Body of pancreas (tissue), 4 donors: ENCODE measurements around the gene ZNF423. TPM values are rescaled to one million over a fixed set of nuclear protein-coding genes. Genes with fewer than 3 reads are reported as not detected.

Experiments
- ATAC-seq: fragments of 150-250 bp; one replicate; pipeline ENCODE4 v1.9.1; 2016
- DNase-seq, 4 donors: peaks; one replicate each; pipeline ENCODE4 v3.0.0-alpha.2; 2019
- H3K27ac ChIP-seq, 4 donors: fragments of 200-600 bp; sonication (generic); 1 replicate in 3 of 4; 2 replicates in 1 of 4; pipeline versions ENCODE4 v1.5.1 to v1.6.1; 2016 to 2019; ENCODE audit warnings: mild to moderate bottlenecking in 1 of 4, mixed read lengths in 1 of 4, moderate library complexity in 1 of 4
- H3K27me3 ChIP-seq, 2 donors: fragments of 200-600 bp; sonication (generic); one replicate each; pipeline ENCODE4 v1.6.0; 2016; ENCODE audit warnings: mild to moderate bottlenecking in 1 of 2
- H3K36me3 ChIP-seq, 2 donors: fragments of 200-600 bp; sonication (generic); replicated peaks in 1 of 2; 2 replicates each; pipeline ENCODE4 v1.5.1; 2016; ENCODE audit warnings: low read depth in 2 of 2; ENCODE audit not compliant: insufficient read depth in 1 of 2
- H3K4me1 ChIP-seq: fragments of 200-600 bp; sonication (generic); one replicate; pipeline ENCODE4 v1.6.0; 2016
- H3K4me3 ChIP-seq, 2 donors: fragments of 200-600 bp; sonication (generic); 1 replicate in 1 of 2; 2 replicates in 1 of 2; pipeline ENCODE4 v1.5.1; 2016 to 2019
- H3K9me3 ChIP-seq, 3 donors: fragments of 200-600 bp; sonication (generic); 1 replicate in 2 of 3; 2 replicates in 1 of 3; pipeline ENCODE4 v1.5.1; 2016
- CTCF ChIP-seq, 7 experiments: fragments of 450-650 bp in 4 of 7; fragments of 200-600 bp in 3 of 7; sonication (generic) in 3 of 7; IDR thresholded peaks; one replicate each; pipeline ENCODE4 v1.5.1; 2016 to 2019; ENCODE audit warnings: antibody characterized with exemption in 7 of 7
- POLR2A ChIP-seq, 3 donors: fragments of 450-650 bp; IDR thresholded peaks; one replicate each; pipeline ENCODE4 v1.6.1; 2016; ENCODE audit warnings: antibody characterized with exemption in 3 of 3, mild to moderate bottlenecking in 2 of 3
- WGBS, 2 donors: methylation state at CpG; one replicate each; pipeline ENCODE4 v1.1.5; 2017; 5-methylcytosine and 5-hydroxymethylcytosine counted together
- intact Hi-C: fragments of 100-400 bp; cut with DNase I; formaldehyde crosslinking; loops from one replicate; pipeline ENCODE4 v1.15.1; 2023
- total RNA-seq, 2 donors: library from RNA; depleted of rRNA; stranded (reverse); fragments of >200 nt; gene quantifications; one replicate each; pipeline ENCODE4 v1.1.0, GENCODE V29; 2016

ZNF423 gene
- total RNA-seq, 2 donors from 2014 or later, result 4.2 to 9.2 TPM

GRCh38 chr16:49846800-49847199, 9.1 kb downstream of the ZNF423 start:
- TF ChIP-seq POLR2A (IDR thresholded peaks at IDR 0.05) (no peak), CTCF (IDR thresholded peaks at IDR 0.05) (no peak)
- 82 to 96% methylated on average over 2 of the region's 2 CpGs for whole genome bisulfite sequencing, 2 donors
- no peaks in the 10 kb centered on the region for H3K9me3 ChIP-seq
- no peaks in the 10 kb centered on the region for H3K27me3 ChIP-seq
- intact Hi-C loops, result loop anchor here (10.0 kb wide), 1 partner anchor 92 kb away; no protein-coding TSS in a partner anchor
- H3K4me3 ChIP-seq, result no peak overlapping the region
- H3K36me3 ChIP-seq, result no peaks in the 10 kb centered on the region
- no peak overlapping the region for H3K27ac ChIP-seq
- peaks cover 7% of the 10 kb centered on the region for H3K4me1 ChIP-seq
- ATAC-seq (no peak), DNase-seq (no peak)

- intact Hi-C loops, result loop anchor here (10.0 kb wide), 1 partner anchor 90 kb away; no protein-coding TSS in a partner anchor
- H3K36me3 ChIP-seq, result no peaks in the 10 kb centered on the region
- H3K27ac ChIP-seq, result no peak overlapping the region
- no peaks in the 10 kb centered on the region for H3K4me1 ChIP-seq
- WGBS, 2 donors, result 79 to 84% methylated on average over 6 of the region's 6 CpGs
- TF ChIP-seq POLR2A (IDR thresholded peaks at IDR 0.05), result no peak
- no peak for TF ChIP-seq CTCF (IDR thresholded peaks at IDR 0.05)
- no peak overlapping the region for H3K4me3 ChIP-seq
- H3K9me3 ChIP-seq, result no peaks in the 10 kb centered on the region
- ATAC-seq, result no peak
- DNase-seq, result no peak
- H3K27me3 ChIP-seq, result no peaks in the 10 kb centered on the region
Observed at GRCh38 chr16:49844359-49844758, 11.6 kb downstream of the ZNF423 start.

GRCh38 chr16:49843758-49844157, 12.2 kb downstream of the ZNF423 start:
- 68 to 77% methylated on average over 8 of the region's 8 CpGs for WGBS, 2 donors
- ATAC-seq, result no peak
- no peaks in the 10 kb centered on the region for H3K36me3 ChIP-seq
- no peaks in the 10 kb centered on the region for H3K27me3 ChIP-seq
- H3K27ac ChIP-seq, result no peak overlapping the region
- H3K4me1 ChIP-seq, result no peaks in the 10 kb centered on the region
- no peak for DNase-seq
- intact Hi-C loops, result loop anchor here (10.0 kb wide), 1 partner anchor 89 kb away; no protein-coding TSS in a partner anchor
- H3K9me3 ChIP-seq, result no peaks in the 10 kb centered on the region
- H3K4me3 ChIP-seq, result no peak overlapping the region
- no peak for TF ChIP-seq POLR2A (IDR thresholded peaks at IDR 0.05)
- TF ChIP-seq CTCF (IDR thresholded peaks at IDR 0.05), result no peak

GRCh38 chr16:49842972-49843371, 12.9 kb downstream of the ZNF423 start:
- Histone ChIP-seq H3K27ac (no peak overlapping the region), H3K36me3 (no peaks in the 10 kb centered on the region), H3K4me3 (no peak overlapping the region), H3K4me1 (no peaks in the 10 kb centered on the region), H3K9me3 (no peaks in the 10 kb centered on the region), H3K27me3 (no peaks in the 10 kb centered on the region)
- DNase-seq (no peak), ATAC-seq (no peak)
- TF ChIP-seq POLR2A (IDR thresholded peaks at IDR 0.05) (no peak), CTCF (IDR thresholded peaks at IDR 0.05) (no peak)
- 52 to 62% methylated on average over 4 of the region's 4 CpGs for WGBS, 2 donors
- intact Hi-C loops, result loop anchor here (10.0 kb wide), 1 partner anchor 88 kb away; no protein-coding TSS in a partner anchor
